ENCODE results near the gene P2RY12. TPM values are rescaled to one million over a fixed set of nuclear protein-coding genes. Genes with fewer than 3 reads are reported as not detected.

P2RY12 gene
- total and polyA plus RNA-seq, 9 of the 15 experiments (the other 6 are each of a cell fraction or from before 2014, with no cell fraction given): not detected

DNA sequence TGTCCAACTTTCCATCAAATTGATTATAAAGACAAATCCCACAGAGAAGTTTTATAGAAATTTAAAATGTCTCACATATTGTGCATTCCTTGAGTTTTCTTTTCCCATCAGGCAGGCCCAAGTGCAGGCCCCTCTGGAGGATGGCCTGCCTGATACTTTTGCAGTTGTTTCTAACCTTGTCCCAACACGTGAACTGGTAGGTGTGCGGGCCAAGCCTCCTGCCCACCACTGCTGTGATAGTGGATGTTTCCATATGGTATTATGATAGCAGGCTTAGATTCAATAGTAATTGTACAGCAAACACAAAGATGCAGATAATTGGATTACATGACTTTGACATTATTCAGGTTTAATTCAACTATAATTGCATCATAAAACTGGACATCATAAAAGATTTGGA is 1.4 kb downstream of the P2RY12 start (continued):
- no peak for TF ChIP-seq ZNF12 (CRISPR knock-in tag; IDR thresholded peaks at IDR 0.05)
- no peak for TF ChIP-seq SRSF9 (IDR thresholded peaks at IDR 0.05; ENCODE audit: borderline replicate concordance, low read depth, low read length)
- TF ChIP-seq GTF2B (IDR thresholded peaks at IDR 0.05; ENCODE audit: extremely low read depth, insufficient read length): no peak
- no peak for TF ChIP-seq CCNT2 (IDR thresholded peaks at IDR 0.05; ENCODE audit: borderline replicate concordance, extremely low read depth, insufficient read length, low read depth, low read length)
- TF ChIP-seq, protein P1, sequence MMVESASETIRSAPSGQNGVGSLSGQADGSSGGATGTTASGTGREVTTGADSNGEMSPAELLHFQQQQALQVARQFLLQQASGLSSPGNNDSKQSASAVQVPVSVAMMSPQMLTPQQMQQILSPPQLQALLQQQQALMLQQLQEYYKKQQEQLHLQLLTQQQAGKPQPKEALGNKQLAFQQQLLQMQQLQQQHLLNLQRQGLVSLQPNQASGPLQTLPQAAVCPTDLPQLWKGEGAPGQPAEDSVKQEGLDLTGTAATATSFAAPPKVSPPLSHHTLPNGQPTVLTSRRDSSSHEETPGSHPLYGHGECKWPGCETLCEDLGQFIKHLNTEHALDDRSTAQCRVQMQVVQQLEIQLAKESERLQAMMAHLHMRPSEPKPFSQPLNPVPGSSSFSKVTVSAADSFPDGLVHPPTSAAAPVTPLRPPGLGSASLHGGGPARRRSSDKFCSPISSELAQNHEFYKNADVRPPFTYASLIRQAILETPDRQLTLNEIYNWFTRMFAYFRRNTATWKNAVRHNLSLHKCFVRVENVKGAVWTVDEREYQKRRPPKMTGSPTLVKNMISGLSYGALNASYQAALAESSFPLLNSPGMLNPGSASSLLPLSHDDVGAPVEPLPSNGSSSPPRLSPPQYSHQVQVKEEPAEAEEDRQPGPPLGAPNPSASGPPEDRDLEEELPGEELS (CRISPR knock-in tag; IDR thresholded peaks at IDR 0.05; ENCODE audit: borderline replicate concordance): no peak
- TF ChIP-seq MXI1 (IDR thresholded peaks at IDR 0.05; ENCODE audit: low read depth, low read length): no peak
- no peak for TF ChIP-seq IRF2 (CRISPR knock-in tag; IDR thresholded peaks at IDR 0.05)
- no peak for TF ChIP-seq FIP1L1 (IDR thresholded peaks at IDR 0.05; ENCODE audit: low read depth, low read length, poor library complexity, severe bottlenecking)
- no peak for TF ChIP-seq ZNF318 (IDR thresholded peaks at IDR 0.05; ENCODE audit: borderline replicate concordance in 1 of 2, low read depth in 1 of 2)
- TF ChIP-seq ZNF174 (CRISPR knock-in tag; IDR thresholded peaks at IDR 0.05): no peak

Measured in K562 (cell line).